Neural cell (in vitro differentiated cells): ENCODE data around the gene TTLL4.

ENCODE experiments used
- EP300 ChIP-seq: fragments of 450-650 bp; conservative IDR thresholded peaks from 2 replicates; pipeline ENCODE4 v1.6.1; 2014; ENCODE audit warnings: antibody characterized with exemption, mild to moderate bottlenecking, moderate library complexity; ENCODE audit not compliant: poor library complexity, severe bottlenecking
- POLR2AphosphoS5 ChIP-seq: IDR thresholded peaks from 2 replicates; pipeline ENCODE4 v1.6.1; 2012
- RAD21 ChIP-seq: fragments of 450-650 bp; conservative IDR thresholded peaks from 2 replicates; pipeline ENCODE4 v1.6.1; 2014; ENCODE audit warnings: antibody characterized with exemption, mild to moderate bottlenecking, moderate library complexity
- SMC3 ChIP-seq: fragments of 450-650 bp; conservative IDR thresholded peaks from 2 replicates; pipeline ENCODE4 v1.6.1; 2014; ENCODE audit warnings: antibody characterized with exemption, mild to moderate bottlenecking, moderate library complexity; ENCODE audit not compliant: poor library complexity
- TF ChIP-seq, protein P1 (sequence below): fragments of 450-650 bp; IDR thresholded peaks from 2 replicates; pipeline ENCODE4 v1.5.1; 2014; ENCODE audit warnings: antibody characterized with exemption, mild to moderate bottlenecking, moderate library complexity; ENCODE audit not compliant: poor library complexity, severe bottlenecking

DNA sequence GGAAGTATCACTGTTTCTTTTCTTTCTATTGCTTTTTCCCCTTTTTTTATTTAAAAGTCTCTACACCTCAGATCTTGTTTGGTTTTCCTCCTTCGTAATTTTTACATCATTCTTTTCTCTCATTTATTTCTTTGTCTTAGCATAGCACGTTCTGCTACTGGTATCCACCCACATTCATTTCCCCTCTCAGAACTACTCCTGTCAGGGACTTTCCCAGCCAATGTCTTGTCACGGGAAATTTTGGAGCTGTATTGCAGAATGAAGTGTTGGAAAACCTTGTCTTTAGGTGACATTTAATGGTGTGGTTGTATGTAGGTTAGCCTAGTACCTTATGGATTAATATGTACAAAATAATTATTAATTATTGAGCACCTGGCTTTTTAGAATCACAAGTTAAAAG is 34.0 kb downstream of the TTLL4 start:
- TF ChIP-seq EP300 (no peak), POLR2AphosphoS5 (no peak), SMC3 (no peak), RAD21 (no peak)
- TF ChIP-seq, protein P1, sequence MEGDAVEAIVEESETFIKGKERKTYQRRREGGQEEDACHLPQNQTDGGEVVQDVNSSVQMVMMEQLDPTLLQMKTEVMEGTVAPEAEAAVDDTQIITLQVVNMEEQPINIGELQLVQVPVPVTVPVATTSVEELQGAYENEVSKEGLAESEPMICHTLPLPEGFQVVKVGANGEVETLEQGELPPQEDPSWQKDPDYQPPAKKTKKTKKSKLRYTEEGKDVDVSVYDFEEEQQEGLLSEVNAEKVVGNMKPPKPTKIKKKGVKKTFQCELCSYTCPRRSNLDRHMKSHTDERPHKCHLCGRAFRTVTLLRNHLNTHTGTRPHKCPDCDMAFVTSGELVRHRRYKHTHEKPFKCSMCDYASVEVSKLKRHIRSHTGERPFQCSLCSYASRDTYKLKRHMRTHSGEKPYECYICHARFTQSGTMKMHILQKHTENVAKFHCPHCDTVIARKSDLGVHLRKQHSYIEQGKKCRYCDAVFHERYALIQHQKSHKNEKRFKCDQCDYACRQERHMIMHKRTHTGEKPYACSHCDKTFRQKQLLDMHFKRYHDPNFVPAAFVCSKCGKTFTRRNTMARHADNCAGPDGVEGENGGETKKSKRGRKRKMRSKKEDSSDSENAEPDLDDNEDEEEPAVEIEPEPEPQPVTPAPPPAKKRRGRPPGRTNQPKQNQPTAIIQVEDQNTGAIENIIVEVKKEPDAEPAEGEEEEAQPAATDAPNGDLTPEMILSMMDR: no peak
